Caco-2 (cell line): ENCODE measurements around the gene CDH13. TPM values are rescaled to one million over a fixed set of nuclear protein-coding genes. Genes with fewer than 3 reads are reported as not detected.

Experiments used
- BruUV-seq: library from RNA; stranded (reverse); fragments of 400-500 nt; replicated peaks from 2 replicates; lab custom pipeline; 2021; lab: Mats Ljungman, UMichigan
- CTCF ChIA-PET: fragments of 300-600 bp; sonication (Branson Sonifier 250); formaldehyde crosslinking; loops from one replicate; lab custom pipeline; 2022; ENCODE audit warnings: antibody characterized with exemption; lab: Charles Lee
- POLR2A ChIA-PET: fragments of 300-600 bp; sonication (Branson Sonifier 250); formaldehyde crosslinking; loops from one replicate; lab custom pipeline; 2022; ENCODE audit warnings: antibody characterized with exemption; lab: Charles Lee
- DNase-seq, 2 experiments: peaks; one replicate each; pipeline versions ENCODE4 v3.0.0 to v3.0.0-alpha.2; 2020 to 2022
- H3K27me3 ChIP-seq: replicated peaks from 2 replicates; pipeline ENCODE4 v1.6.0; 2011; ENCODE audit warnings: low read length; ENCODE audit not compliant: control insufficient read depth, insufficient read depth
- H3K36me3 ChIP-seq: 2 replicates; pipeline ENCODE4 v1.5.1; 2011; ENCODE audit warnings: low read length; ENCODE audit not compliant: control insufficient read depth, insufficient read depth
- H3K4me1 ChIP-seq: fragments of 250-450 bp; sonication (Bioruptor Pico); 2 replicates; pipeline ENCODE4 v1.5.1; 2020; ENCODE audit warnings: mild to moderate bottlenecking
- H3K4me3 ChIP-seq: 2 replicates; pipeline ENCODE4 v1.5.1; 2011; ENCODE audit warnings: low read depth, mild to moderate bottlenecking, control low read depth, low read length
- H3K9me3 ChIP-seq: fragments of 250-450 bp; sonication (Bioruptor Pico); 2 replicates; pipeline ENCODE4 v1.5.1; 2020; ENCODE audit warnings: mild to moderate bottlenecking, moderate library complexity
- H3K27ac Mint-ChIP-seq: one replicate; pipeline ENCODE4 v1.8.0; 2022; ENCODE audit warnings: mixed read lengths; ENCODE audit not compliant: unreplicated experiment
- H3K27me3 Mint-ChIP-seq: one replicate; pipeline ENCODE4 v1.8.0; 2022; ENCODE audit warnings: mixed read lengths; ENCODE audit not compliant: insufficient read depth, unreplicated experiment
- H3K36me3 Mint-ChIP-seq: one replicate; pipeline ENCODE4 v1.8.0; 2022; ENCODE audit warnings: mild to moderate bottlenecking, mixed read lengths; ENCODE audit not compliant: insufficient read depth, unreplicated experiment
- H3K4me1 Mint-ChIP-seq: one replicate; pipeline ENCODE4 v1.8.0; 2022; ENCODE audit warnings: low read depth, mixed read lengths; ENCODE audit not compliant: unreplicated experiment
- H3K4me3 Mint-ChIP-seq: one replicate; pipeline ENCODE4 v1.8.0; 2022; ENCODE audit warnings: mild to moderate bottlenecking, moderate library complexity, mixed read lengths; ENCODE audit not compliant: unreplicated experiment
- H3K9me3 Mint-ChIP-seq: one replicate; pipeline ENCODE4 v1.8.0; 2022; ENCODE audit warnings: mixed read lengths; ENCODE audit not compliant: unreplicated experiment
- CTCF ChIP-seq, 2 experiments: fragments of 200-600 bp in 1 of 2; IDR thresholded peaks; 1 replicate in 1 of 2; 2 replicates in 1 of 2; pipeline versions ENCODE4 v1.5.1 to v1.8.0; 2011 to 2022; ENCODE audit warnings: antibody characterized with exemption in 1 of 2, control low read depth in 1 of 2, inconsistent platforms in 1 of 2, low read depth in 1 of 2, low read length in 1 of 2, mild to moderate bottlenecking in 1 of 2, moderate library complexity in 1 of 2; ENCODE audit not compliant: insufficient read depth in 1 of 2, severe bottlenecking in 1 of 2, unreplicated experiment in 1 of 2
- intact Hi-C: fragments of 100-400 bp; cut with micrococcal nuclease; formaldehyde crosslinking; loops from one replicate; pipeline ENCODE4 v1.10.0; 2022; ENCODE audit not compliant: unreplicated experiment
- total RNA-seq: library from RNA; stranded (reverse); gene quantifications from 2 replicates; pipeline ENCODE4 v1.2.3, GENCODE V29; 2022

CDH13 gene
- total RNA-seq, 1 experiment from 2014 or later, result 2.2 TPM

- H3K27ac Mint-ChIP-seq, result no peak overlapping the region
- BruUV-seq, result no TSS peak
Observed at GRCh38 chr16:82810077-82810476, 183.3 kb downstream of the CDH13 start.

GRCh38 chr16:82814059-82814458 lies 187.3 kb downstream of the CDH13 start:
- Mint-ChIP-seq H3K4me1 (no peaks in the 10 kb centered on the region), H3K36me3 (no peaks in the 10 kb centered on the region), H3K9me3 (no peaks in the 10 kb centered on the region), H3K27me3 (peaks cover 13% of the 10 kb centered on the region), H3K4me3 (no peak overlapping the region), H3K27ac (no peak overlapping the region)
- Histone ChIP-seq H3K9me3 (no peaks in the 10 kb centered on the region), H3K36me3 (no peaks in the 10 kb centered on the region), H3K4me3 (no peak overlapping the region), H3K27me3 (no peaks in the 10 kb centered on the region; the same call in 1 of the 2 replicates), H3K4me1 (no peaks in the 10 kb centered on the region)
- CTCF ChIA-PET, result no interaction called here
- intact Hi-C loops, result no loop called here
- no peak for TF ChIP-seq CTCF (IDR thresholded peaks at IDR 0.05; ENCODE audit: insufficient read depth in 1 of 2, low read depth in 1 of 2, low read length in 1 of 2, severe bottlenecking in 1 of 2, unreplicated experiment in 1 of 2)
- DNase-seq, result no peak
- BruUV-seq, result no TSS peak
- POLR2A ChIA-PET, result no interaction called here

More at GRCh38 chr16:82810077-82810476, 183.3 kb downstream of the CDH13 start:
- Histone ChIP-seq H3K4me1 (no peaks in the 10 kb centered on the region), H3K27me3 (no peaks in the 10 kb centered on the region), H3K9me3 (no peaks in the 10 kb centered on the region), H3K36me3 (no peaks in the 10 kb centered on the region), H3K4me3 (no peak overlapping the region)
- Mint-ChIP-seq H3K4me3 (no peak overlapping the region), H3K36me3 (no peaks in the 10 kb centered on the region), H3K9me3 (no peaks in the 10 kb centered on the region), H3K4me1 (no peaks in the 10 kb centered on the region), H3K27me3 (peaks cover 24% of the 10 kb centered on the region)
- ChIA-PET CTCF (no interaction called here), POLR2A (no interaction called here)
- no peak for DNase-seq
- intact Hi-C loops, result no loop called here
- no peak for TF ChIP-seq CTCF (IDR thresholded peaks at IDR 0.05; ENCODE audit: insufficient read depth in 1 of 2, low read depth in 1 of 2, low read length in 1 of 2, severe bottlenecking in 1 of 2, unreplicated experiment in 1 of 2)

- Histone ChIP-seq H3K9me3 (no peaks in the 10 kb centered on the region; the same call in 1 of the 2 replicates), H3K4me1 (no peaks in the 10 kb centered on the region), H3K36me3 (no peaks in the 10 kb centered on the region), H3K4me3 (no peak overlapping the region), H3K27me3 (no peaks in the 10 kb centered on the region; the same call in 1 of the 2 replicates)
- CTCF ChIA-PET, result no interaction called here
- H3K36me3 Mint-ChIP-seq, result no peaks in the 10 kb centered on the region
- POLR2A ChIA-PET, result no interaction called here
- no TSS peak for BruUV-seq
- H3K9me3 Mint-ChIP-seq, result peaks cover 10% of the 10 kb centered on the region
- DNase-seq, result no peak
- TF ChIP-seq CTCF (IDR thresholded peaks at IDR 0.05; ENCODE audit: insufficient read depth in 1 of 2, low read depth in 1 of 2, low read length in 1 of 2, severe bottlenecking in 1 of 2, unreplicated experiment in 1 of 2), result no peak
- intact Hi-C loops, result no loop called here
- no peaks in the 10 kb centered on the region for H3K4me1 Mint-ChIP-seq
- no peak overlapping the region for H3K4me3 Mint-ChIP-seq
- no peaks in the 10 kb centered on the region for H3K27me3 Mint-ChIP-seq
- H3K27ac Mint-ChIP-seq, result no peak overlapping the region
Observed at GRCh38 chr16:82819286-82819685, 192.5 kb downstream of the CDH13 start.
